Central memory CD4-positive, alpha-beta T cell (primary cell): ENCODE measurements around the gene PLCB1.
"Not testable (repeated sequence)": the region's sequence is repeated elsewhere in the genome, so short reads cannot be mapped to it uniquely, and the experiment has no call there.

Experiments
- DNase-seq: peaks from one replicate; pipeline ENCODE4 v3.0.0; 2022

Gene PLCB1

GRCh38 chr20:8454137-8454712 is 322.2 kb downstream of the PLCB1 start:
- no peak for DNase-seq

- no peak for DNase-seq
Observed at GRCh38 chr20:8456765-8457164, 324.7 kb downstream of the PLCB1 start.

GRCh38 chr20:8457978-8458377 is 325.9 kb downstream of the PLCB1 start:
- no peak for DNase-seq

GRCh38 chr20:8461186-8461585 is 329.1 kb downstream of the PLCB1 start:
- DNase-seq, result no peak

- DNase-seq, result no peak
Observed at GRCh38 chr20:8464368-8464767, 332.3 kb downstream of the PLCB1 start.

- DNase-seq, result not testable (repeated sequence)
Observed at GRCh38 chr20:8466781-8467180, 334.7 kb downstream of the PLCB1 start.

- no peak for DNase-seq
Observed at GRCh38 chr20:8470156-8470555, 338.1 kb downstream of the PLCB1 start.

GRCh38 chr20:8471465-8471864 is 339.4 kb downstream of the PLCB1 start:
- DNase-seq, result no peak

- DNase-seq, result no peak
Observed at GRCh38 chr20:8473459-8473858, 341.4 kb downstream of the PLCB1 start.

- DNase-seq, result no peak
Observed at GRCh38 chr20:8474027-8474668, 342.1 kb downstream of the PLCB1 start.

- no peak for DNase-seq
Observed at GRCh38 chr20:8476021-8476420, 344.0 kb downstream of the PLCB1 start.

GRCh38 chr20:8480597-8480996 is 348.5 kb downstream of the PLCB1 start:
- no peak for DNase-seq

GRCh38 chr20:8487696-8488095 is 355.6 kb downstream of the PLCB1 start:
- DNase-seq, result no peak

- no peak for DNase-seq
Observed at GRCh38 chr20:8489094-8489883, 357.2 kb downstream of the PLCB1 start.

- DNase-seq, result no peak
Observed at GRCh38 chr20:8490076-8490830, 358.2 kb downstream of the PLCB1 start.

- DNase-seq, result no peak
Observed at GRCh38 chr20:8492173-8492572, 360.1 kb downstream of the PLCB1 start.

- DNase-seq, result no peak
Observed at GRCh38 chr20:8498571-8498970, 366.5 kb downstream of the PLCB1 start.

GRCh38 chr20:8504030-8504429 is 372.0 kb downstream of the PLCB1 start:
- no peak for DNase-seq

- no peak for DNase-seq
Observed at GRCh38 chr20:8505476-8506200, 373.6 kb downstream of the PLCB1 start.

- no peak for DNase-seq
Observed at GRCh38 chr20:8507231-8507630, 375.2 kb downstream of the PLCB1 start.

- no peak for DNase-seq
Observed at GRCh38 chr20:8509809-8510208, 377.7 kb downstream of the PLCB1 start.

GRCh38 chr20:8510808-8511207 is 378.7 kb downstream of the PLCB1 start:
- no peak for DNase-seq

- DNase-seq, result no peak
Observed at GRCh38 chr20:8512003-8512402, 379.9 kb downstream of the PLCB1 start.
